Measurements from ENCODE around the gene NTRK1. TPM values are rescaled to one million over a fixed set of nuclear protein-coding genes. Genes with fewer than 3 reads are reported as not detected.

NTRK1 gene
- total RNA-seq, 1 donor from 2014 or later, result not detected

DNA sequence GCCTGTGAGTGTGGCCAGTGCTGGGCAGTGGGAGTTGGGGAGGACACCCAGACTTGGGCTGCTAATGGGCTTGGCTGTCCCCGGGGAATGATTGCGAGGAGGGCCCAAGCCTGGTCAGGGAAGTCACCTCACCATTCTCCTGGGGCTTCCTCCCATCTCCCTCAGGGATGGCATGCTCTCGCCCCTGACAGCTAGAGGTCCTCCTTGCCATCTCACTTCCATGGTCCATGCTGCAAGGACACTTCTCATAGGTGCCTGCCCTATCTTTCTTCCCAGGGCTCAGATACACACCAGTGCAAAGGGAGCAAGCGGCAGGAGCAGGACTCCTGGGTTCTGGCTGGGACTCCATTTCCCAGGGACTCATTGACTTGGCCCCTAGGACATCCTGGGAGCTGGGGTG is 4.1 kb downstream of the NTRK1 start:
- H3K36me3 ChIP-seq (ENCODE audit: control insufficient read depth, insufficient read depth, low read length), result no peaks in the 10 kb centered on the region
- peaks cover 11% of the 10 kb centered on the region for H3K27me3 ChIP-seq (ENCODE audit: control insufficient read depth, insufficient read depth, low read length)
- TF ChIP-seq, protein P1, sequence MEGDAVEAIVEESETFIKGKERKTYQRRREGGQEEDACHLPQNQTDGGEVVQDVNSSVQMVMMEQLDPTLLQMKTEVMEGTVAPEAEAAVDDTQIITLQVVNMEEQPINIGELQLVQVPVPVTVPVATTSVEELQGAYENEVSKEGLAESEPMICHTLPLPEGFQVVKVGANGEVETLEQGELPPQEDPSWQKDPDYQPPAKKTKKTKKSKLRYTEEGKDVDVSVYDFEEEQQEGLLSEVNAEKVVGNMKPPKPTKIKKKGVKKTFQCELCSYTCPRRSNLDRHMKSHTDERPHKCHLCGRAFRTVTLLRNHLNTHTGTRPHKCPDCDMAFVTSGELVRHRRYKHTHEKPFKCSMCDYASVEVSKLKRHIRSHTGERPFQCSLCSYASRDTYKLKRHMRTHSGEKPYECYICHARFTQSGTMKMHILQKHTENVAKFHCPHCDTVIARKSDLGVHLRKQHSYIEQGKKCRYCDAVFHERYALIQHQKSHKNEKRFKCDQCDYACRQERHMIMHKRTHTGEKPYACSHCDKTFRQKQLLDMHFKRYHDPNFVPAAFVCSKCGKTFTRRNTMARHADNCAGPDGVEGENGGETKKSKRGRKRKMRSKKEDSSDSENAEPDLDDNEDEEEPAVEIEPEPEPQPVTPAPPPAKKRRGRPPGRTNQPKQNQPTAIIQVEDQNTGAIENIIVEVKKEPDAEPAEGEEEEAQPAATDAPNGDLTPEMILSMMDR (IDR thresholded peaks at IDR 0.05; ENCODE audit: insufficient read depth, low read length, severe bottlenecking), result no peak
- FAIRE-seq (no peak), DNase-seq (ENCODE audit: low read depth) (no peak)
- H3K4me3 ChIP-seq (ENCODE audit: low read depth, low read length), result no peak overlapping the region

DNA sequence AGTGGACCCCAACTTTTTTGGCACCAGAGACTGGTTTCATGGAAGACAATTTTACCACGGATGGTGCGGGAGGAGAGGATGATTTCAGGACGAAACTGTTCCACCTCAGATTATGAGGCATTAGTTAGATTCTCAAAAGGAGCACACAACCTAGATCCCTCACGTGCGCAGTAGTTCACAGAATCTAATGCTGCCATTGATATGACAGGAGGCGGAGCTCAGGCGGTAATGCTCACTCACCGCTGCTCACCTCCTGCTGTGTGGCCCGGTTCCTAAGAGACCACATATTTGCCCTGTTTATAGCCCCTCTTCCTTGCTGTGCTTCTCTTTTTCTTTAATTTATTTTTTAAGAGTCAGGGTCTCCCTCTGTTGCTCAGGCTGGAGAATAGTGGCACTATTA is 4.6 kb downstream of the NTRK1 start:
- no peak for FAIRE-seq
- H3K27me3 ChIP-seq (ENCODE audit: control insufficient read depth, insufficient read depth, low read length), result peaks cover 11% of the 10 kb centered on the region
- no peak overlapping the region for H3K4me3 ChIP-seq (ENCODE audit: low read depth, low read length)
- no peak for DNase-seq (ENCODE audit: low read depth)
- no peaks in the 10 kb centered on the region for H3K36me3 ChIP-seq (ENCODE audit: control insufficient read depth, insufficient read depth, low read length)
- TF ChIP-seq, protein P1 (IDR thresholded peaks at IDR 0.05; ENCODE audit: insufficient read depth, low read length, severe bottlenecking), result no peak

DNA sequence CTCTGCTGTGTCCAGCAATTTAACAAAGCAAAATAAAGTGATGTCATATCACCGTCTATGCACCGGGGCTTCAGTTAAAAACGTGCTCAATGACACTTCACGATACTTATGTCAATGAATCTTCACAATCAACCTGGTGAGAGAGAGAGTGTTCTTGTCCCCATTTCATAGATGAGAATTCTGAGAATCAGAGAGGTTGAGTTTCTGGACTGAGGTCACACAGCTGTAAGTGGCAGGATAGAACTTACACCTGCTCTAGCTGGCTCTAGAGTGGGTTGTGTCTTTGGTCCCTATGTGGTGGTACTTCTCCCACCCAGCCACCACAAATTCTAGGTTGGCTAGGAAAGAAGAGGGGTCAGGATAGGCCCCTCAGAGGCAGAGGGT is 5.2 kb downstream of the NTRK1 start:
- DNase-seq (ENCODE audit: low read depth), result no peak

DNA sequence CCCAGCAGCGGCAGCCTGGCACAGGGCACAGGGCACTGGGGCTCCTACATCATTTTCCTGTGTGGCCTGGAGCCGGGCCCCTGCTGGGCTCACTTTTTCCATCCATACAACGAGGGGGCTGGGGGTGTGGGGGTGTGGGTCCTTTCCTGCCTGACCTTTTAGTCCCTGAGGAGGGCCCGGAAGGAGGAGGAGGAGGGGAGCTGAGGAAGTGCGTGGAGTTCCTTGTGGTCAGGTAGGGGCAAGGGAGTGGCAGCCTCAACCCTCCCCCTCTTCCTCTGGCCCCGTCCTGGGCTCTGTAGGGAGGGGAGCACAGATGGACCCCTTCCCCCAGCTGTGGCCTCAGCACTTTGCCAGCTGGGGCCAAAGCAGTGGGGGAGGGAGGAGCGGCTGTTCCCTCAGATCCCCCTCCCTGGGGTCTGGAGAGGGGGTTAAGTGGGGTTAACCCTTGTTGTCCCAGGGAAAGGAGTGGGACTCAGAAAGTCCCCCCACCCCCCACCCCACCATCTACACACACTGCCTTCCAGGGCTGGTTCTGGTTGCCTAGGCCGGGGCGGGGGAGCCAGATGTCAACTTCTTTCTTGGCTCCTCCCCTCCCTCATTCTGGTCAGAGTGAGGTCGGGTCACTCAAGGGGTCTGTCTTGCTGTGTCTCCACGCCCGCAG is 5.7 kb downstream of the NTRK1 start:
- peaks cover 6% of the 10 kb centered on the region for H3K27me3 ChIP-seq (ENCODE audit: control insufficient read depth, insufficient read depth, low read length)
- no peaks in the 10 kb centered on the region for H3K36me3 ChIP-seq (ENCODE audit: control insufficient read depth, insufficient read depth, low read length)
- FAIRE-seq (no peak), DNase-seq (ENCODE audit: low read depth) (no peak)
- no peak overlapping the region for H3K4me3 ChIP-seq (ENCODE audit: low read depth, low read length)
- TF ChIP-seq, protein P1 (IDR thresholded peaks at IDR 0.05; ENCODE audit: insufficient read depth, low read length, severe bottlenecking), result no peak

More for the DNA sequence above, 5.2 kb downstream of the NTRK1 start:
- no peak for FAIRE-seq
- TF ChIP-seq, protein P1 (IDR thresholded peaks at IDR 0.05; ENCODE audit: insufficient read depth, low read length, severe bottlenecking), result no peak
- H3K4me3 ChIP-seq (ENCODE audit: low read depth, low read length), result no peak overlapping the region
- no peaks in the 10 kb centered on the region for H3K36me3 ChIP-seq (ENCODE audit: control insufficient read depth, insufficient read depth, low read length)
- H3K27me3 ChIP-seq (ENCODE audit: control insufficient read depth, insufficient read depth, low read length), result peaks cover 9% of the 10 kb centered on the region

DNA sequence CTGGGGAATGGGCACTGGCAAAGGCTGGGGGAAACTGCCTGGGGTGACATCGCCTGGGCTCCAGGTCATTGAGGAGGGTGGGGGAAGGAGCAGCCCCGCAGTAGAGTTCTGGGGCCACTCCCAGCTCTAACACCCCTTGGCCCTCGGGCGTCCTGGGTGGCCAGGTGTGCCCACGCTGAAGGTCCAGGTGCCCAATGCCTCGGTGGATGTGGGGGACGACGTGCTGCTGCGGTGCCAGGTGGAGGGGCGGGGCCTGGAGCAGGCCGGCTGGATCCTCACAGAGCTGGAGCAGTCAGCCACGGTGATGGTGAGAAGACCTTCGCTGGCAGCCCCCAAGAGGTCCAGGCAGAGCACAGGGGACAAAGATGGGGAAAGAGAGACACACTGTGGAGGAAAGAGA is 7.7 kb downstream of the NTRK1 start:
- Histone ChIP-seq H3K27me3 (ENCODE audit: control insufficient read depth, insufficient read depth, low read length) (peaks cover 2% of the 10 kb centered on the region), H3K36me3 (ENCODE audit: control insufficient read depth, insufficient read depth, low read length) (no peaks in the 10 kb centered on the region), H3K4me3 (ENCODE audit: low read depth, low read length) (no peak overlapping the region)
- DNase-seq (ENCODE audit: low read depth) (no peak), FAIRE-seq (no peak)
- TF ChIP-seq, protein P1 (IDR thresholded peaks at IDR 0.05; ENCODE audit: insufficient read depth, low read length, severe bottlenecking), result no peak

DNA sequence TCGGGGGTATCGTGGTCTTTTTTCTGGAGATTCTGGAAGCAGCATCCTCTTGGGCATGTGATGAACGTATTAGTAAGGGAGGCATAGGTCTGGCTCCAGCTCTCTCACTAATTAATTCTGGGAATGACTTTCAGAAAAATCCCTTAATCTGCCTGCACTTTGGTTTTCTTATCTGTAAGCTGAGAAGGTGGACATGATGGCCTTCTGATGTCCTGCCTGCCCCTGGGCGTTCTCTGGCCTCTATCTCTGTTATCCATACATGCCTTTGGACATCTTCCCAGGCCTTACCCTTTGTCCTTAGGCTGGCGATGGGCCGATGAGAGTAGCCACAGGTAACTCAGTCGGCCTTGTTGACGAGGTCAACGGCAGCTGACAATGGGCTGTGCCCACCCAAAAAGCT is 8.8 kb downstream of the NTRK1 start:
- FAIRE-seq, result no peak
- no peak overlapping the region for H3K4me3 ChIP-seq (ENCODE audit: low read depth, low read length)
- DNase-seq (ENCODE audit: low read depth), result no peak
- TF ChIP-seq, protein P1 (IDR thresholded peaks at IDR 0.05; ENCODE audit: insufficient read depth, low read length, severe bottlenecking), result no peak
- H3K36me3 ChIP-seq (ENCODE audit: control insufficient read depth, insufficient read depth, low read length), result no peaks in the 10 kb centered on the region
- peaks cover 3% of the 10 kb centered on the region for H3K27me3 ChIP-seq (ENCODE audit: control insufficient read depth, insufficient read depth, low read length)
